ENCODE measurements around the gene PRPF40A. TPM values are rescaled to one million over a fixed set of nuclear protein-coding genes. Genes with fewer than 3 reads are reported as not detected.

The PRPF40A gene
- polyA plus RNA-seq, 3 donors = 56.0 to 95.4 (median 66.6) TPM

GRCh38 chr2:152676461-152676860, 40.8 kb downstream of the PRPF40A start:
- no peaks in the 10 kb centered on the region for H3K9me3 Mint-ChIP-seq
- peak overlapping the region in 1 of 7 donors; percentile 63 for H3K27ac Mint-ChIP-seq
- intact Hi-C loops (cut with micrococcal nuclease) = no loop called here
- Histone ChIP-seq H3K79me2 (ENCODE audit: insufficient read depth, low read length) (no peaks in the 10 kb centered on the region), H4K20me1 (ENCODE audit: insufficient read depth, low read length) (peaks cover 17% of the 10 kb centered on the region), H3K9me3 (replicated peaks in 1 of 2; ENCODE audit: control insufficient read depth in 1 of 2, insufficient read depth in 1 of 2, low read length in 2 of 2) (no peaks in the 10 kb centered on the region), H3K4me1 (ENCODE audit: control insufficient read depth in 1 of 2, insufficient read depth in 2 of 2, low read length in 2 of 2) (no peaks in the 10 kb centered on the region), H3K36me3 (replicated peaks in 1 of 2; ENCODE audit: control insufficient read depth in 1 of 2, insufficient read depth in 2 of 2, low read length in 2 of 2) (peaks cover 96 to 100% of the 10 kb centered on the region in 2 donors), H3K4me2 (replicated peaks; ENCODE audit: extremely low read depth, low read length, poor library complexity, severe bottlenecking) (no peak overlapping the region), H3K4me3 (replicated peaks in 1 of 3; ENCODE audit: low read depth in 2 of 3, low read length in 3 of 3) (no peak overlapping the region), H2AFZ (ENCODE audit: insufficient read depth, low read depth, low read length, poor library complexity, severe bottlenecking) (no peak overlapping the region), H3K9ac (ENCODE audit: insufficient read depth, low read length, poor library complexity, severe bottlenecking) (no peak overlapping the region), H3K27ac (ENCODE audit: low read depth in 1 of 2, low read length in 2 of 2) (no peak overlapping the region), H3K27me3 (ENCODE audit: control insufficient read depth in 2 of 2, insufficient read depth in 2 of 2, low read length in 2 of 2) (no peaks in the 10 kb centered on the region)
- TF ChIP-seq, protein P1, sequence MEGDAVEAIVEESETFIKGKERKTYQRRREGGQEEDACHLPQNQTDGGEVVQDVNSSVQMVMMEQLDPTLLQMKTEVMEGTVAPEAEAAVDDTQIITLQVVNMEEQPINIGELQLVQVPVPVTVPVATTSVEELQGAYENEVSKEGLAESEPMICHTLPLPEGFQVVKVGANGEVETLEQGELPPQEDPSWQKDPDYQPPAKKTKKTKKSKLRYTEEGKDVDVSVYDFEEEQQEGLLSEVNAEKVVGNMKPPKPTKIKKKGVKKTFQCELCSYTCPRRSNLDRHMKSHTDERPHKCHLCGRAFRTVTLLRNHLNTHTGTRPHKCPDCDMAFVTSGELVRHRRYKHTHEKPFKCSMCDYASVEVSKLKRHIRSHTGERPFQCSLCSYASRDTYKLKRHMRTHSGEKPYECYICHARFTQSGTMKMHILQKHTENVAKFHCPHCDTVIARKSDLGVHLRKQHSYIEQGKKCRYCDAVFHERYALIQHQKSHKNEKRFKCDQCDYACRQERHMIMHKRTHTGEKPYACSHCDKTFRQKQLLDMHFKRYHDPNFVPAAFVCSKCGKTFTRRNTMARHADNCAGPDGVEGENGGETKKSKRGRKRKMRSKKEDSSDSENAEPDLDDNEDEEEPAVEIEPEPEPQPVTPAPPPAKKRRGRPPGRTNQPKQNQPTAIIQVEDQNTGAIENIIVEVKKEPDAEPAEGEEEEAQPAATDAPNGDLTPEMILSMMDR (IDR thresholded peaks at IDR 0.05) = no peak
- H3K4me3 Mint-ChIP-seq = no peak overlapping the region
- no peaks in the 10 kb centered on the region for H3K4me1 Mint-ChIP-seq
- DNase-seq = no peak
- WGBS (ENCODE audit: insufficient coverage) = 100% methylated on average over 1 of the region's 3 CpGs
- peaks cover 74 to 83% of the 10 kb centered on the region in 2 donors for H3K36me3 Mint-ChIP-seq
- H3K27me3 Mint-ChIP-seq (ENCODE audit: low read depth in 3 of 3) = no peaks in the 10 kb centered on the region

- Histone ChIP-seq H3K4me2 (replicated peaks; ENCODE audit: extremely low read depth, low read length, poor library complexity, severe bottlenecking) (no peak overlapping the region), H3K36me3 (replicated peaks in 1 of 2; ENCODE audit: control insufficient read depth in 1 of 2, insufficient read depth in 2 of 2, low read length in 2 of 2) (peaks cover 97 to 100% of the 10 kb centered on the region in 2 donors), H3K9ac (ENCODE audit: insufficient read depth, low read length, poor library complexity, severe bottlenecking) (no peak overlapping the region), H3K27me3 (ENCODE audit: control insufficient read depth in 2 of 2, insufficient read depth in 2 of 2, low read length in 2 of 2) (no peaks in the 10 kb centered on the region), H3K4me1 (ENCODE audit: control insufficient read depth in 1 of 2, insufficient read depth in 2 of 2, low read length in 2 of 2) (no peaks in the 10 kb centered on the region), H3K9me3 (replicated peaks in 1 of 2; ENCODE audit: control insufficient read depth in 1 of 2, insufficient read depth in 1 of 2, low read length in 2 of 2) (no peaks in the 10 kb centered on the region), H3K79me2 (ENCODE audit: insufficient read depth, low read length) (no peaks in the 10 kb centered on the region), H2AFZ (ENCODE audit: insufficient read depth, low read depth, low read length, poor library complexity, severe bottlenecking) (no peak overlapping the region), H3K27ac (ENCODE audit: low read depth in 1 of 2, low read length in 2 of 2) (no peak overlapping the region), H3K4me3 (replicated peaks in 1 of 3; ENCODE audit: low read depth in 2 of 3, low read length in 3 of 3) (no peak overlapping the region), H4K20me1 (ENCODE audit: insufficient read depth, low read length) (peaks cover 3% of the 10 kb centered on the region)
- DNase-seq = no peak
- no peak overlapping the region for H3K27ac Mint-ChIP-seq
- H3K27me3 Mint-ChIP-seq (ENCODE audit: low read depth in 3 of 3) = no peaks in the 10 kb centered on the region
- intact Hi-C loops (cut with micrococcal nuclease) = no loop called here
- no peak overlapping the region for H3K4me3 Mint-ChIP-seq
- no peaks in the 10 kb centered on the region for H3K9me3 Mint-ChIP-seq
- TF ChIP-seq, protein P1 (IDR thresholded peaks at IDR 0.05) = no peak
- peaks cover 74 to 75% of the 10 kb centered on the region in 2 donors for H3K36me3 Mint-ChIP-seq
- WGBS (ENCODE audit: insufficient coverage) = no CpG with 5 or more reads among the region's 4 CpGs
- H3K4me1 Mint-ChIP-seq = no peaks in the 10 kb centered on the region
Measured at GRCh38 chr2:152674334-152674733, 42.9 kb downstream of the PRPF40A start.
